ENCODE measurements around the gene ATG5. TPM values are rescaled to one million over a fixed set of nuclear protein-coding genes. Genes with fewer than 3 reads are reported as not detected.

Gene ATG5
- total RNA-seq, 2 experiments from 2014 or later, result 31.6 to 36.0 TPM

- ChIA-PET POLR2A (interaction anchor here (0.7 to 1.9 kb wide), 3 partner anchors 10 to 32 kb away, joined by 3 to 6 read pairs (median 3); no protein-coding TSS in a partner anchor), CTCF (interaction anchor here (0.9 to 1.7 kb wide), 6 partner anchors 9 to 32 kb away, joined by 3 to 9 read pairs (median 4); no protein-coding TSS in a partner anchor)
- no peak for DNase-seq
Observed at GRCh38 chr6:106173124-106173879, 152.3 kb downstream of the ATG5 start.

GRCh38 chr6:106170030-106170791 is 155.3 kb downstream of the ATG5 start:
- no peaks in the 10 kb centered on the region for H3K9me3 Mint-ChIP-seq (ENCODE audit: insufficient read depth)
- H3K27me3 Mint-ChIP-seq (ENCODE audit: low read depth), result no peaks in the 10 kb centered on the region
- peak; percentile 18 for DNase-seq
- ChIA-PET POLR2A (no interaction called here), CTCF (interaction anchor here (1.3 kb wide), 2 partner anchors 11 to 14 kb away, joined by 3 to 6 read pairs; no protein-coding TSS in a partner anchor)
- H3K4me1 Mint-ChIP-seq (ENCODE audit: low read depth), result peaks cover 49% of the 10 kb centered on the region
- no peak overlapping the region for H3K27ac Mint-ChIP-seq
- H3K36me3 Mint-ChIP-seq (ENCODE audit: low read depth), result peaks cover 10% of the 10 kb centered on the region
- no peak for ATAC-seq
- H3K4me3 Mint-ChIP-seq, result no peak overlapping the region

More at GRCh38 chr6:106173124-106173879, 152.3 kb downstream of the ATG5 start:
- H3K9me3 Mint-ChIP-seq (ENCODE audit: insufficient read depth), result no peaks in the 10 kb centered on the region
- peak overlapping the region; percentile 75 for H3K27ac Mint-ChIP-seq
- no peaks in the 10 kb centered on the region for H3K27me3 Mint-ChIP-seq (ENCODE audit: low read depth)
- H3K36me3 Mint-ChIP-seq (ENCODE audit: low read depth), result peaks cover 21% of the 10 kb centered on the region
- peak; percentile 85 for ATAC-seq
- no peak overlapping the region for H3K4me3 Mint-ChIP-seq
- H3K4me1 Mint-ChIP-seq (ENCODE audit: low read depth), result peaks cover 46% of the 10 kb centered on the region

- ChIA-PET POLR2A (interaction anchor here (1.3 kb wide), 1 partner anchor 52 kb away, joined by 3 read pairs; no protein-coding TSS in a partner anchor), CTCF (interaction anchor here (1.0 to 1.3 kb wide), 3 partner anchors 12 to 13 kb away, joined by 3 to 4 read pairs (median 3); no protein-coding TSS in a partner anchor)
- peaks cover 14% of the 10 kb centered on the region for H3K36me3 Mint-ChIP-seq (ENCODE audit: low read depth)
- no peak for DNase-seq
- no peaks in the 10 kb centered on the region for H3K27me3 Mint-ChIP-seq (ENCODE audit: low read depth)
- no peak overlapping the region for H3K27ac Mint-ChIP-seq
- no peaks in the 10 kb centered on the region for H3K9me3 Mint-ChIP-seq (ENCODE audit: insufficient read depth)
- H3K4me3 Mint-ChIP-seq, result no peak overlapping the region
- ATAC-seq, result no peak
- peaks cover 55% of the 10 kb centered on the region for H3K4me1 Mint-ChIP-seq (ENCODE audit: low read depth)
Observed at GRCh38 chr6:106169517-106169916, 156.0 kb downstream of the ATG5 start.

DNA sequence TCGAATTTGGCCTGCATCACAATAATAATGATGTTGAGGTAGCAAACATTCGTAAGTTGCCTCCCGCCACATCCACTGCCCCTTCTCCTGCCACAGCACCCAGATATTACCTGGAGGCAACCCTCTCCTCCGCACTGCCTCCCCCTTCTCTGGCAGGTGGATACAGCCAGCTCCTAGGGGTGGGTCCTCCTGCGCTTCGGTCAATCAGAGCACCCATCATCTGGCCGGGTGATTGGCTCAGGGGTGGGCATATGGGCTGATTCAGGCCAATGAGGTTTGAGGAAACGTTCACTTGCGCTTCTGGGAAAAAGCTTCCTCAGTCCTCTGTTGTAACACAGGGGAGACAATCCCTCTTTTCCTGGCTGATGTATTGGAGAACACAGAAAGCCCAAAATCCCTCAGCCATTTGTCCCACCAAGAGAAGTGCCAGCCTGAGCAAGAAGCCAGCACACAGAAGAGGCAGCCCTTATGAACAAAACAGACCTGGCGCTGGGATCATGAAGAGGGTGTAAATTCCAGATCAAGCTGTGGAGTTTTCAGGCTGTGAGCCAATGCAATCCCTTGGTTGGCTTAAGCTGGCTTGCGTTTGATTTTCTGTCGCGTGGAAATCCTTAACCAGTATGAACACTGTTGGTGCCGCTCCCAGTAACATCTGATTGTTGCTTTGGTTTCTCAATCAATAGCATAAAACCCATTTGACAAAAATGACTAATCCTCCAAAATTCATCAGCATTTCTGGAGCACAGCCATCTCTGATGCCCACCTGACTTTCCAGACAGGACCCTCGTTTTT is 157.3 kb downstream of the ATG5 start:
- CTCF ChIA-PET, result interaction anchor here (1.0 to 1.6 kb wide), 6 partner anchors 13 to 83 kb away, joined by 3 to 5 read pairs (median 4); no protein-coding TSS in a partner anchor
- H3K27ac Mint-ChIP-seq, result no peak overlapping the region
- ATAC-seq (no peak), DNase-seq (peak; percentile 17)
- H3K4me3 Mint-ChIP-seq, result no peak overlapping the region
- H3K36me3 Mint-ChIP-seq (ENCODE audit: low read depth), result peaks cover 15% of the 10 kb centered on the region
- H3K9me3 Mint-ChIP-seq (ENCODE audit: insufficient read depth), result no peaks in the 10 kb centered on the region
- POLR2A ChIA-PET, result interaction anchor here (0.5 to 1.3 kb wide), 2 partner anchors 21 to 51 kb away, joined by 3 read pairs; no protein-coding TSS in a partner anchor
- no peaks in the 10 kb centered on the region for H3K27me3 Mint-ChIP-seq (ENCODE audit: low read depth)
- peaks cover 58% of the 10 kb centered on the region for H3K4me1 Mint-ChIP-seq (ENCODE audit: low read depth)

- POLR2A ChIA-PET, result interaction anchor here (0.5 to 1.7 kb wide), 2 partner anchors 22 to 25 kb away, joined by 3 to 4 read pairs; no protein-coding TSS in a partner anchor
Observed at GRCh38 chr6:106167096-106167814, 158.3 kb downstream of the ATG5 start.

GRCh38 chr6:106165885-106166485 is 159.6 kb downstream of the ATG5 start:
- Mint-ChIP-seq H3K27ac (peak overlapping the region; percentile 62), H3K4me3 (no peak overlapping the region)

More at GRCh38 chr6:106167096-106167814, 158.3 kb downstream of the ATG5 start:
- Mint-ChIP-seq H3K9me3 (ENCODE audit: insufficient read depth) (no peaks in the 10 kb centered on the region), H3K36me3 (ENCODE audit: low read depth) (peaks cover 11% of the 10 kb centered on the region), H3K27ac (peak overlapping the region; percentile 66), H3K27me3 (ENCODE audit: low read depth) (no peaks in the 10 kb centered on the region), H3K4me1 (ENCODE audit: low read depth) (peaks cover 60% of the 10 kb centered on the region), H3K4me3 (no peak overlapping the region)
- DNase-seq (peak; percentile 17), ATAC-seq (no peak)
- CTCF ChIA-PET, result interaction anchor here (1.0 to 1.6 kb wide), 4 partner anchors 16 to 82 kb away, joined by 3 to 5 read pairs (median 4); no protein-coding TSS in a partner anchor

DNA sequence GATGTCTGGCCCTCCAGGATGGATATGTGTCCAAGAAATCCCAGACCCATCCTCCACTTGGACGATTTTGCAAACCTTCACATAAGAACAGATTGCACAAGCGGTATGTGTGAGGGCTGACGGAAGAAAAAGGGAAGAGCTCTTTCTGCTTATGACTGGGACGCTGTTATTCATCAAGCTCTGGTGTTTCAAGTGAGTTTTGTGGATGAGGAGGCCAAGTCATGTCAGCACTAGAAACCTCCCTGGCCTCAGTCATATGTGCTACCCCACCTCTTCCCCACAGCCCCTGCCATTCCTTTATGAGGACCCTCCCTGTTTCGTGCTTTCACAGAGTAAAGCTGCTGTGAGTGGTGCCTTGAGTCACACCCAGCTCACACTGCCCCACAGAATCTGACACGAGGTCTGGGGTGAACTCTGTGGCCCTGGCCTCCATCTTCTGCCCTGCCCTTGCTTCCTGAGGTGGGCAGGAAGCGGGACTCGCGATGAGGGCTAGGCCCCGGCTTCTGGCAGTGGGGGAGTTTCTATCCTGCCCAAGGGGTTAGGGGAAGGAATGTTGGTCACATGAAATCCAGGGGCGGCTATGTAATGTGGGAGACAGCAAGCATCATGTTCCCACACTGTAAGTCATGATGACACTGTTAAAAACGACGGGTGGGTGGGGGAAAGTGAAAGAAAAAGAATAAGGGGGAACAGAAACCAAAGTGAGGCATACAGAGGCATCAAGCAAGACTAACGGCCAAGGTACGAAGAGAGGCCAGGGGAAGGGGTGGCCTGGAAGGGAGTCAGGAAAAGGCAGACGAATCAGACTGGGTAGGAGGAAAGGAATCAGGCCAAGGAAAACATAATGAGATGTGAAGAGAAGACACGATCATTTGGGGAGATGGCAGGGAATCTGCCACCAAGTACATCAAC is 161.3 kb downstream of the ATG5 start:
- Mint-ChIP-seq H3K4me3 (peak overlapping the region; percentile 34), H3K4me1 (ENCODE audit: low read depth) (peaks cover 62% of the 10 kb centered on the region), H3K27ac (peak overlapping the region; percentile 93), H3K36me3 (ENCODE audit: low read depth) (peaks cover 8% of the 10 kb centered on the region), H3K9me3 (ENCODE audit: insufficient read depth) (no peaks in the 10 kb centered on the region), H3K27me3 (ENCODE audit: low read depth) (no peaks in the 10 kb centered on the region)
- POLR2A ChIA-PET, result interaction anchor here (0.8 to 2.7 kb wide), 13 partner anchors 9 to 65 kb away, joined by 3 to 37 read pairs (median 6); no protein-coding TSS in a partner anchor
- DNase-seq, result peak; percentile 63
- ATAC-seq, result peak; percentile 66
- CTCF ChIA-PET, result interaction anchor here (0.7 to 4.8 kb wide), 22 partner anchors 9 to 74 kb away, joined by 3 to 37 read pairs (median 5); no protein-coding TSS in a partner anchor

More at GRCh38 chr6:106165885-106166485, 159.6 kb downstream of the ATG5 start:
- H3K27me3 Mint-ChIP-seq (ENCODE audit: low read depth), result no peaks in the 10 kb centered on the region
- H3K36me3 Mint-ChIP-seq (ENCODE audit: low read depth), result peaks cover 8% of the 10 kb centered on the region
- ChIA-PET POLR2A (interaction anchor here (1.7 kb wide), 1 partner anchor 24 kb away, joined by 4 read pairs; no protein-coding TSS in a partner anchor), CTCF (interaction anchor here (0.8 to 4.5 kb wide), 2 partner anchors 17 to 58 kb away, joined by 3 to 37 read pairs; no protein-coding TSS in a partner anchor)
- H3K9me3 Mint-ChIP-seq (ENCODE audit: insufficient read depth), result no peaks in the 10 kb centered on the region
- H3K4me1 Mint-ChIP-seq (ENCODE audit: low read depth), result peaks cover 61% of the 10 kb centered on the region
- DNase-seq, result no peak
- ATAC-seq, result no peak

DNA sequence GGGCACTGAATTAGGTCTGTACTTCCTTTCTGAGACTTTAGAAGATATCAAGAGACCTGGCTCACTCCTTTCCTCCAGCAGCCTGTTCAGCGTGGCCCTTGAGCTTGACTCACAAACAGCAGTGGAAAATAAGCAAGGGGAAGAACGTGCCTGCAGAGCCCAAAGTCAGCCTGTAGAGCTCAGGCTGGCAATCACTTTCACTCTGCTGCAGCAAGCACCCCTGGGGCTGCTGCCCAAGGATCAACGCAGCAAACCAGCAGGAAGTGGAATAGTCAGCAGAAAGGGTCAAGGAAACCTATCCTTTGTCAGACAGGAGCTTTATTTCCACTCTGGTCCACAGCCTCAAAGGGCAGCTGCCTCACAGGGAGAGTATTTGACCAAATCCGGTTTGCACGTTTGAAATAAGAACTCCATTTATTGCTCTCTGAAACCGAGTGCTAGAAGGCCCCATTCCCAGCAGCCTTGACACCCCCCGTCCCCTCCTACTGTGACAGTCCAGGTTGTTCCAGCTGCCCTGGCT is 162.1 kb downstream of the ATG5 start:
- DNase-seq, result peak; percentile 71
- peak; percentile 84 for ATAC-seq
- peaks cover 65% of the 10 kb centered on the region for H3K4me1 Mint-ChIP-seq (ENCODE audit: low read depth)
- ChIA-PET CTCF (interaction anchor here (1.0 to 4.8 kb wide), 24 partner anchors 9 to 734 kb away, joined by 3 to 37 read pairs (median 5); no protein-coding TSS in a partner anchor), POLR2A (interaction anchor here (0.7 to 2.7 kb wide), 15 partner anchors 8 to 83 kb away, joined by 3 to 37 read pairs (median 6); no protein-coding TSS in a partner anchor)
- no peaks in the 10 kb centered on the region for H3K27me3 Mint-ChIP-seq (ENCODE audit: low read depth)
- no peaks in the 10 kb centered on the region for H3K9me3 Mint-ChIP-seq (ENCODE audit: insufficient read depth)
- peaks cover 8% of the 10 kb centered on the region for H3K36me3 Mint-ChIP-seq (ENCODE audit: low read depth)
- peak overlapping the region; percentile 34 for H3K4me3 Mint-ChIP-seq
- peak overlapping the region; percentile 93 for H3K27ac Mint-ChIP-seq

DNA sequence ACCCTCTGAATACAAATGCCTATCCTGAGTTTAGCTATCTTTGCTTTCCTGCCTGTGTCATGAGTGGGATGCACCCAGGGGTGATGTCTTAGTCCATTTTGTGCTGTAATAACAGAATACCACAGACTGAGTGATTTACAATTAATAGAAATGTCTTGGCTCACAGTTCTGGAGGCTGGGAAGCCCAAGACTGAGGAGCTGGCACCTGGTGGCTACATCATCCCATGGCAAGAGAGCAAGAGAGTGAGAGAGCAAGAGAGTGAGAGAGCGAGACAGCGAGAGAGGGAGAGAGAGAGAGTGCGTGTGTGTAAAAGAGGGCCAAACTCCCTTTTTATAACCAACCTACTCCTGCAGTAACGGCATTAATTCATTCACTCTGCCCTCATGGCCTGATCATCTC is 162.6 kb downstream of the ATG5 start:
- H3K4me3 Mint-ChIP-seq, result peak overlapping the region; percentile 16
- no peaks in the 10 kb centered on the region for H3K27me3 Mint-ChIP-seq (ENCODE audit: low read depth)
- peaks cover 8% of the 10 kb centered on the region for H3K36me3 Mint-ChIP-seq (ENCODE audit: low read depth)
- ChIA-PET POLR2A (interaction anchor here (0.7 to 2.7 kb wide), 15 partner anchors 8 to 83 kb away, joined by 3 to 37 read pairs (median 6); no protein-coding TSS in a partner anchor), CTCF (interaction anchor here (1.0 to 4.8 kb wide), 21 partner anchors 8 to 733 kb away, joined by 3 to 37 read pairs (median 5); no protein-coding TSS in a partner anchor)
- H3K4me1 Mint-ChIP-seq (ENCODE audit: low read depth), result peaks cover 65% of the 10 kb centered on the region
- ATAC-seq (no peak), DNase-seq (no peak)
- H3K27ac Mint-ChIP-seq, result peak overlapping the region; percentile 93
- H3K9me3 Mint-ChIP-seq (ENCODE audit: insufficient read depth), result no peaks in the 10 kb centered on the region
